Endodermal cell (in vitro differentiated cells): ENCODE measurements around the gene GALNT14. TPM values are rescaled to one million over a fixed set of nuclear protein-coding genes. Genes with fewer than 3 reads are reported as not detected.

Experiments used
- DNase-seq: peaks from one replicate; pipeline ENCODE4 v3.0.0-alpha.2; 2017
- H3K27ac ChIP-seq: 2 replicates; pipeline ENCODE4 v1.5.1; 2013; ENCODE audit warnings: mild to moderate bottlenecking, low read depth, low read length, moderate library complexity
- H3K27me3 ChIP-seq: 2 replicates; pipeline ENCODE4 v1.6.1; 2013; ENCODE audit warnings: mild to moderate bottlenecking, low read length, moderate library complexity; ENCODE audit not compliant: insufficient read depth, control insufficient read depth, poor library complexity, severe bottlenecking
- H3K36me3 ChIP-seq: 2 replicates; pipeline ENCODE4 v1.7.0; 2013; ENCODE audit warnings: mild to moderate bottlenecking, low read length, moderate library complexity; ENCODE audit not compliant: control insufficient read depth, insufficient read depth
- H3K4me1 ChIP-seq: one replicate; pipeline ENCODE4 v1.7.0; 2013; ENCODE audit warnings: low read length; ENCODE audit not compliant: control insufficient read depth, insufficient read depth
- H3K4me3 ChIP-seq: 2 replicates; pipeline ENCODE4 v1.5.1; 2013; ENCODE audit warnings: mild to moderate bottlenecking, low read length, moderate library complexity
- H3K9ac ChIP-seq: 2 replicates; pipeline ENCODE4 v1.6.1; 2013; ENCODE audit warnings: mild to moderate bottlenecking, low read length, moderate library complexity; ENCODE audit not compliant: poor library complexity, severe bottlenecking; ENCODE audit errors: extremely low read depth
- H3K9me3 ChIP-seq: 2 replicates; pipeline ENCODE4 v1.6.1; 2013; ENCODE audit warnings: mild to moderate bottlenecking, low read length, moderate library complexity; ENCODE audit not compliant: control insufficient read depth
- H3K27ac Mint-ChIP-seq: 2 replicates; pipeline ENCODE4 v1.8.0; 2020; ENCODE audit warnings: mixed read lengths
- H3K27me3 Mint-ChIP-seq: 2 replicates; pipeline ENCODE4 v1.8.0; 2021; ENCODE audit warnings: mild to moderate bottlenecking, mixed read lengths; ENCODE audit not compliant: insufficient read depth
- H3K36me3 Mint-ChIP-seq: 2 replicates; pipeline ENCODE4 v1.8.0; 2020; ENCODE audit warnings: low read depth, mixed read lengths
- H3K4me1 Mint-ChIP-seq: 2 replicates; pipeline ENCODE4 v1.8.0; 2020; ENCODE audit warnings: mixed read lengths
- H3K4me3 Mint-ChIP-seq: 2 replicates; pipeline ENCODE4 v1.8.0; 2020; ENCODE audit warnings: mild to moderate bottlenecking, moderate library complexity, mixed read lengths
- H3K9me3 Mint-ChIP-seq: 2 replicates; pipeline ENCODE4 v1.8.0; 2020; ENCODE audit warnings: mild to moderate bottlenecking, mixed read lengths
- CTCF ChIP-seq: fragments of 200-600 bp; sonication (generic); conservative IDR thresholded peaks from 2 replicates; pipeline ENCODE4 v1.5.0; 2021; ENCODE audit warnings: antibody characterized with exemption, mild to moderate bottlenecking
- WGBS, 2 experiments: methylation state at CpG; one replicate each; pipeline versions ENCODE4 v1.1.5 to v1.1.7; 2013; ENCODE audit warnings: missing lambda C conversion rate in 2 of 2, mixed read lengths in 1 of 2; ENCODE audit not compliant: insufficient coverage in 1 of 2, insufficient read length in 1 of 2; 5-methylcytosine and 5-hydroxymethylcytosine counted together
- total RNA-seq, 2 donors: library from RNA; stranded (reverse); fragmentation: NEBNext Ultra II Directional in 1 of 2; extraction: Animal tissue kit (Norgen Biotek cat#: 25700) in 1 of 2; gene quantifications; 2 replicates in 1 of 2; 3 replicates in 1 of 2; pipeline ENCODE4 v1.2.1, GENCODE V29; 2021

GALNT14 gene
- total RNA-seq, 2 donors from 2014 or later, result 1.4 TPM

DNA sequence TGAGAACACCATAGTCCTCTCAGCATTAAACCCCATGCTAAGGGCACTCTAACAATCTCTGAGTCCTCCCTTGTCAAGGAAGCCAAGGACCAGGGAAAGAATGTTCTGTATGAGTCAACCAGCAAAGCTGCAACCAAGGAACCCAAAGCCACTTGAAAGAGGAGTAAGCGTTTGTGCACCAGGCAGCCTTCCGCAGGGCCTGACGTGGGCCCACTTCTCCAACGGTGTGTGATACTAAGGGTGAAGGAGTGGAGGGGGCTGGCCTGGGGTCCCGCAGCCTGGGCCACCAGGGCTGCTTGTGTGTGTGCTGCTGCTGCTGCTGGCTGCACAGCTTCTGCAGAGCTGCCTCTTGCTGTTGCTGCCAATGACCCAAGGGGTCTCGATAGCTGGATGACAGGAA is 30.1 kb upstream of the GALNT14 start:
- H3K4me1 Mint-ChIP-seq, result peaks cover 2% of the 10 kb centered on the region
- H3K27me3 Mint-ChIP-seq, result peaks cover 90% of the 10 kb centered on the region
- no peaks in the 10 kb centered on the region for H3K36me3 Mint-ChIP-seq
- Histone ChIP-seq H3K27ac (no peak overlapping the region), H3K9me3 (no peaks in the 10 kb centered on the region), H3K27me3 (peaks cover 89% of the 10 kb centered on the region), H3K4me3 (no peak overlapping the region), H3K36me3 (no peaks in the 10 kb centered on the region), H3K4me1 (peaks cover 2% of the 10 kb centered on the region), H3K9ac (no peak overlapping the region)
- DNase-seq, result no peak
- no peaks in the 10 kb centered on the region for H3K9me3 Mint-ChIP-seq
- no peak overlapping the region for H3K27ac Mint-ChIP-seq
- WGBS, 2 experiments, result 94 to 95% methylated on average over 4 to 6 of the region's 6 CpGs
- no peak for TF ChIP-seq CTCF
- no peak overlapping the region for H3K4me3 Mint-ChIP-seq

GRCh38 chr2:31166925-31167324 is 28.7 kb upstream of the GALNT14 start:
- Histone ChIP-seq H3K4me3 (no peak overlapping the region), H3K27me3 (peaks cover 89% of the 10 kb centered on the region), H3K4me1 (peaks cover 2% of the 10 kb centered on the region), H3K9ac (no peak overlapping the region), H3K9me3 (no peaks in the 10 kb centered on the region), H3K36me3 (no peaks in the 10 kb centered on the region), H3K27ac (no peak overlapping the region)
- Mint-ChIP-seq H3K9me3 (no peaks in the 10 kb centered on the region), H3K36me3 (no peaks in the 10 kb centered on the region), H3K27me3 (peaks cover 83% of the 10 kb centered on the region), H3K27ac (no peak overlapping the region), H3K4me1 (peaks cover 7% of the 10 kb centered on the region), H3K4me3 (no peak overlapping the region)
- DNase-seq, result no peak
- TF ChIP-seq CTCF, result no peak
- 80 to 95% methylated on average over 1 of the region's 1 CpG for WGBS, 2 experiments

- Histone ChIP-seq H3K4me1 (peaks cover 10% of the 10 kb centered on the region), H3K4me3 (no peak overlapping the region), H3K27me3 (peaks cover 94% of the 10 kb centered on the region), H3K27ac (no peak overlapping the region), H3K9me3 (no peaks in the 10 kb centered on the region), H3K9ac (no peak overlapping the region), H3K36me3 (no peaks in the 10 kb centered on the region)
- Mint-ChIP-seq H3K4me3 (no peak overlapping the region), H3K36me3 (no peaks in the 10 kb centered on the region), H3K4me1 (peaks cover 7% of the 10 kb centered on the region), H3K9me3 (no peaks in the 10 kb centered on the region), H3K27me3 (peaks cover 52% of the 10 kb centered on the region), H3K27ac (no peak overlapping the region)
- DNase-seq, result no peak
- TF ChIP-seq CTCF, result no peak
- WGBS, 2 experiments, result 77 to 80% methylated on average over 5 to 6 of the region's 6 CpGs
These were observed 24.8 kb upstream of the GALNT14 start for GRCh38 chr2:31163011-31163539.
